K562 (cell line): Measurements from ENCODE around the gene U2AF1L4. TPM values are rescaled to one million over a fixed set of nuclear protein-coding genes. Genes with fewer than 3 reads are reported as not detected.

Experiments used
- ATF6 ChIP-seq: sonication (generic); formaldehyde crosslinking; IDR thresholded peaks from 2 replicates; pipeline ENCODE4 v1.4.0; 2020; ENCODE audit warnings: mild to moderate bottlenecking, missing genetic modification reagents
- CEBPZ ChIP-seq: fragments of 150-350 bp; IDR thresholded peaks from 2 replicates; pipeline ENCODE4 v1.6.1; 2014; ENCODE audit warnings: low read depth, mild to moderate bottlenecking, low read length, borderline replicate concordance
- CREB1 ChIP-seq, 2 experiments: sonication (generic) in 1 of 2; formaldehyde crosslinking in 1 of 2; IDR thresholded peaks; 2 replicates each; pipeline versions ENCODE4 v1.6.1 to v1.8.0; 2012 to 2022; ENCODE audit warnings: inconsistent platforms in 1 of 2, mild to moderate bottlenecking in 1 of 2, missing genetic modification reagents in 1 of 2, moderate library complexity in 1 of 2
- GTF2E2 ChIP-seq: fragments of 200-800 bp; sonication (Bioruptor generic); IDR thresholded peaks from 2 replicates; pipeline ENCODE4 v1.6.1; 2016; ENCODE audit warnings: missing genetic modification characterization, missing compliant biosample characterization
- GTF2F1 ChIP-seq: IDR thresholded peaks from 2 replicates; pipeline ENCODE4 v1.6.1; 2011; ENCODE audit warnings: low read depth, low read length, improper control_type of control experiment
- REST ChIP-seq, 2 experiments: fragments of 450-650 bp; formaldehyde crosslinking in 1 of 2; IDR thresholded peaks; 2 replicates each; pipeline versions ENCODE4 v1.4.0 to v1.6.1; 2014 to 2020; ENCODE audit warnings: mild to moderate bottlenecking in 2 of 2, borderline replicate concordance in 1 of 2, low read depth in 1 of 2
- SMARCB1 ChIP-seq: IDR thresholded peaks from 2 replicates; pipeline ENCODE4 v1.6.1; 2011; ENCODE audit warnings: improper control_type of control experiment, low read depth; ENCODE audit not compliant: insufficient read length
- ZBTB34 ChIP-seq: fragments of 250-450 bp; sonication (Bioruptor Pico); IDR thresholded peaks from 2 replicates; pipeline ENCODE4 v1.8.0; 2021; ENCODE audit warnings: mild to moderate bottlenecking, moderate library complexity
- ZNF311 ChIP-seq: fragments of 250-450 bp; sonication (Bioruptor Pico); IDR thresholded peaks from 2 replicates; pipeline ENCODE4 v1.4.0; 2020; ENCODE audit warnings: mild to moderate bottlenecking, moderate library complexity
- polyA plus RNA-seq, 8 experiments: library from polyadenylated mRNA; depleted of rRNA in 4 of 8; stranded (reverse) in 5 of 8; unstranded in 3 of 8; fragments of >200 nt; fragmentation: Nextera tagmentation in 2 of 8; fragmentation: Illumina TruSeq in 1 of 8; extraction: Ambion mirVana in 2 of 8; extraction: Trizol in 1 of 8; gene quantifications; 2 replicates each; pipeline versions ENCODE4 v1.2.1 to v1.2.3, GENCODE V29; 2011 to 2014; ENCODE audit warnings: inconsistent platforms in 1 of 8, missing spikeins in 1 of 8
- total RNA-seq, 7 experiments: library from RNA; depleted of rRNA in 6 of 7; stranded (reverse); fragments of >200 nt in 6 of 7; fragmentation: Illumina TruSeq in 2 of 7; extraction: Trizol in 2 of 7; gene quantifications; 2 replicates each; pipeline versions ENCODE4 v1.2.1 to v1.2.3, GENCODE V29; 2011 to 2021; ENCODE audit warnings: low replicate concordance in 1 of 7

The U2AF1L4 gene
- total and polyA plus RNA-seq, 9 of the 15 experiments (the other 6 are each of a cell fraction or from before 2014, with no cell fraction given): 8.4 to 19.5 (median 12.6) TPM

- TF ChIP-seq REST (IDR thresholded peaks at IDR 0.05; ENCODE audit: borderline replicate concordance): no peak
- peak; percentile 78; the same call in 1 of the 2 replicates for TF ChIP-seq REST (CRISPR knock-in tag; IDR thresholded peaks at IDR 0.05; ENCODE audit: low read depth)
- no peak for TF ChIP-seq SMARCB1
- TF ChIP-seq GTF2E2: peak; percentile 91
- TF ChIP-seq ZBTB34: no peak
- TF ChIP-seq CEBPZ: peak; percentile 94
- peak; percentile 68; the same call in 1 of the 2 replicates for TF ChIP-seq ATF6
- peak; percentile 55; the same call in 1 of the 2 replicates for TF ChIP-seq GTF2F1
- 0 out of 2 replicates have a peak, but pooled peaks have one; percentile 3 for TF ChIP-seq CREB1 (IDR thresholded peaks at IDR 0.05)
- TF ChIP-seq CREB1 (CRISPR knock-in tag; IDR thresholded peaks at IDR 0.05): peak; percentile 59
- TF ChIP-seq ZNF311 (CRISPR knock-in tag): peak; percentile 70; the same call in 1 of the 2 replicates
Measured at GRCh38 chr19:35757749-35758608, 12.8 kb upstream of the U2AF1L4 start, which contains the start of gene PROSER3 (continued).
